GM19351 (cell line): ENCODE data around the gene PRDM11.

ENCODE experiments used
- ATAC-seq: cut with Tn5 transposase; IDR thresholded peaks from one replicate; pipeline ENCODE4 v1.9.1; 2021; ENCODE audit warnings: mild to moderate bottlenecking, moderate library complexity; ENCODE audit not compliant: unreplicated experiment

The PRDM11 gene

DNA sequence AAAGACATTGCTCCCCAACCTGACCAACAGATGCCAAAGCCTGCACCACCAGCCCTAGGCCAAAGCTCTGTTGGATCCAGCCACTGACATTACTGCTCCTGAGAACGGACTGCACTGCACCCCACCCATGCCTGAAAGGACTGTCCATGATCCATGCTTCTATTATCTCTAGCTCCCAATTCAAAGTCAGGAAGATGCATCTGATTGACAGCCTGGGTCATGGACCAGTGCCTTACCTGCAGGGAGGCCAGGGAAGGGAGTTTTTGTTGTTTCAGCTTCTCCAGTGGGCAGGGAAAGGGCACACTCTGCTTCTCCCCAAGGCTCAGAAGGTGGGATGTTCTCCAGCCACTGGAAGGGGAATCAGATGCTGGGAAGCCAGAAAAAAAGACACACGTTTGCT lies 4.8 kb upstream of the PRDM11 start:
- no peak for ATAC-seq

DNA sequence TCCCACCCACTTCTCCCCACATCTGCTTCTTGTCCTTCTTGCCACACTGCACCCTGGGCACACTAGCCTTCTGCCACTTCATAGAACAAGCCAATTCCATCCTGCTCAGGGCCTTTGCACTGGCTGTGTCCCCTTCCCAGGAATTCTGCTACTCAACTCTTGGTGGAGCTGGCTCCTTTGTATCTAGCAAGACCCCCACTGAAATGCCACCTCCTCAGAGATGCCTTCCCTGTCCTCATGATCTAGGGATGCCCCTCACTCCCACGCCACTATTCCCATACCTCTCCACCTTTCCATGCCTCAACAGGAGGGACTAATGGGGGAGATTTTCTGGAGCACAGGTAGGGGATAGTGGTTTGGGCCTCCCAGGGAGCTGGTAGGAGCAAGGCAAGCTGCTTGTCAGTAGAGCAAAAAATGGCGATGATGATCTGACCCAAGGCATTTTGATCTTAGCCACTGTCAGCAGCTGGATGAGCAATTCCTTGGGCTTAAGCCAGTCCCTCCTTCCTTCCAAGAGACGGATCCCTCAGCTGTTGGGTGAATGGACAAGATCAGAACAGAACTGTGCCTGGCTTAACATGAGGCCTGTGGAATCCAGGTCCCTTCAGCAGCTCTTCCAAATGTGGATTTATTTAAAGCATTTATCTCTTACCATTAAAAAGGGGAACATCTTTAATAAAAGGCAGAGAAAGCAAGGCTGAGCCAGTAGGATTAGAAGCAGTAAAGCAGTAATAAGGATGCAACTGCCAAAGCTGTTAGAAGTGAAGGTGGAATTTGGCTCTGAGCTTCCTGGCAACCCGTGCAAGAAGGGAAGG lies 4.0 kb upstream of the PRDM11 start:
- no peak for ATAC-seq

DNA sequence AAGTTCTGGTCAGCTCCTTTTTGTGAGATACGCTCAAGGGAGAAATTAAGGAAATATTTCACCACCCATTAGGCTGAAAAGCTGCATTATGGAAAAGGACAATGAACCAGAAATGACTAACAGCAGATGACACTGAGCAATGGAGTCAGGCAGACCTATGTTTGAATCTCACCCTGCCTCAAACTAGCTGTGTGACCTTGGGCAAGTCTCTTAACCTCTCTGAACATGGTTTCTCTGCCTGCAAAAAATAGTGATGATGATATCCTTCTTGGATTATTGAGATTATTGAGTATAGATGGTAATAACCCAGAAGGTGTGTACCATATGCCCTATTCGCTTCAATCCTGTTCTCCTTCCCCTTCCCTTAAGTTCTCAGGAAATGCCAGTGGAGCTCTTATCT lies 2.9 kb upstream of the PRDM11 start:
- ATAC-seq, result no peak

DNA sequence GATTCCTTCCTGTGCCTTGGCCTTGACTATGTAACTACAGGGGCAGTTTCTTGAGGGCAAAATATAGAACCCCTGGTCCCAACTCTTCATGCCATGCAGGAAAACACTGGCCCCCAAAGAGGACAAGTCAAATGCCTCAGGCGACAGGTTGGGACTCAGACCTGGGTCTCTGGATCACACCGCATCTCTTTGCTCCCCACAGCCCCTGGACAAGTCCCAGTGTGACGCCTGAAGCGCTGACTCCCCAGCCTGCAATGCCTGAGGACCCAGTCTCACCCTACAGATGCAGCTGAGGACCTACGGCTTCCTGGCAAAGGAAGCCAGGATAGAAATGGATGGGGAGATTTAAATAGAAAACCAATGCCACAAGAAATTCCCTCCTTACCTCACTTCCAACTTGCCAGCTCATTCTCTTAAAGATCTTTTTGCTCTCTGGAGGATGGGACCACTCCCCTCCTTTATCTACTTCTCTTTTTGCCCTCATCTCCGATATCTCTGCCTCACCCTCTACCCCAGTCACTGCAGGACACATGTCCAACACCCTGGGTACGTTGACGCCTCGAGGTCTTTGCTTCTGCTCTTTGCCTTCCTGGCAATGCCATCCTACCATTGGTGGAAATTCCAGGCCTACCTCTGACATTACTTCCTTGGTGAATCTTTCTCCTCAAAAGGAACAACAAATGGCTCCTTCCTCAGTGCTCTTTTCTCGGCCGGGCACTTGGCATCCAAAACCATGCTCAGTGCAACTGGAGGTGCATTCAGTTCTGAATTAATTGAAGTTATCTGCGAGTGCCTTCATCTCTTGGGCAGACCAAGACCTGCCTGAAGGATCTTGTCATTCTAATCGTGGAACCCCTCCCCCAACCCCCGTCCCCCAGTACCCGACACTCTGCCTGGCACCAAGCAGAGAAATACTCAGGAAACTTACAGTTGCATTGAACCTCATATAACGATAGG lies 2.0 kb upstream of the PRDM11 start:
- ATAC-seq, result no peak

DNA sequence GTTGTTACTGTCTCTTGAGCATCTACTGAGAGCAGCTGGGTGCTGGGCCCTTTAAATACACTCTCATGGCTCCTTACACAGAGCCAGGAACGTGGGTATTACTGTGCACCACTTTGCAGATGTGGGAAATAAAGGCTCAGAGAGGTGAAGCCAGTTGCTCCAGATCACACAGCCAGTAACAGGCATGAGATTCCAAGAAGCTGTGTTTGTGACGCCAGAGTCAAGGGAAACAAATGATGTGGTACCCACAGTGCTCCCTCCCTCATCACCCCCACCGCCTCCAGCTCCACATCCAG lies 1.4 kb upstream of the PRDM11 start:
- no peak for ATAC-seq

DNA sequence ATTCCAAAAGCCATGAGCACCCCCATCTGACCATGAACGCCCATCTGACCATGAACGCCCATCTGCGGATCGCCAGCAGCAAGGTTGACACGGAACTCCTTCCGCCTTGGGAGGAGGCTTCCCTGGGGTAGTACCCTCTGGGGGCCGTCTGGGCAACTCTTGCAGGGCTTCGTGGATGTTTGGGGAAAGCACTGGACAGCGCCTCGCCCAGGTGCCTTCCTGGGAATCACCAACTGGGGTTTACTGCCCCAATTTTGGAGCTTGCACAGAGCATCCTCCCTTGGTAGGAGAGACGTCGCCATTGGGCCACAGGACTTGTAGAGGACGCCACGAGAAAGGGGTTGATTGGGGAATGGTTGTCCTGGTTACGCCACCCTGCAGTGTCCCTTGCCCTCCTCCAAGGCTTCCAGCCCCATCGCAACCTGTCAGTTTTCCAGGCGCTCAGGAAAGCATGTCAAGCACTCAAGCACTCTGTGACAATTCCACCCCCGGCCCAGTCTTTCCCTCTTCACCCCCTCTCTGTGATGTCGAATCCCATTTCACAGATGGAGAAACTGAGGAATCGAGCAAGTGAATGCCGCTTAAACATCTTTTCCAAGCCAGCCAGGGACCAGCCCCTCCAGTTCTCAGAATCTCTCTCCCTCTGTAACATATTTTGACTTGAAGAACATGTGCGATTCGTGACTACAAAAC lies 914 bp upstream of the PRDM11 start:
- ATAC-seq, result no peak

DNA sequence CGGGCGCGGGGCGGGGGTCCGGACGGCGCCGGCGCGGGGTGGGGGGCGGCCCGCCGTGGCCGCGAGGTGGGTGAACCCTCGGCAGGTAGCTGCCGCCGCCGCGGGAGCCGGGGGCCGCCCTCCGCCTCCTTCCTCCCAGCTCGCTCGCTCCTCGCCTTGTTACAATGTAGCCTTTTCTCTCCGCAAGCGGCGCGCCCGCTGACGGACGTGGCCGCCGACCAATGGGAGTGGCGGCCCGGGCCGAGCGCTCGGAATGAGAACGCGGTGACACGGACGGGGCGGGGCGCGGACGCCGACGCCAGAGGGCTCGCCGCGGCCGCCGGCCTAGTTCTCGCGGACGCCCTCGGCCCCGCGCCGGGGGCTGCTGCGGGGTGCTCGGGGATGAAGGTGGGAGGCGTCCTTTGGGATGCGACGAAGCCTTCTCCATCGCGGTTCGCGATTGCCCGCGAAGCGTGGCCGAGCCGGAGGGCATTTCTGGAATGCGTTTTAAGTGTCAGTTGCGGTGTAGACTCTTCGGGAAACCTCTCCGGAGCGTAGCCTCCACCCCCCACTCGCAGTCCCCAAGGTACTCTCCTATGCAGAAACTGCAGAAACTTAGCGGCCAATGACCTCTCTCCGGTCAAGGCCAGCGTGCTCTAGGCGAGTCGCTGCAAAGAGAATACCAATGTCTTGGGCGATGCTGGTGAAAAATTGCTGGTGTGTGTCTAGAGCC lies 734 bp downstream of the PRDM11 start:
- peak; percentile 97 for ATAC-seq

DNA sequence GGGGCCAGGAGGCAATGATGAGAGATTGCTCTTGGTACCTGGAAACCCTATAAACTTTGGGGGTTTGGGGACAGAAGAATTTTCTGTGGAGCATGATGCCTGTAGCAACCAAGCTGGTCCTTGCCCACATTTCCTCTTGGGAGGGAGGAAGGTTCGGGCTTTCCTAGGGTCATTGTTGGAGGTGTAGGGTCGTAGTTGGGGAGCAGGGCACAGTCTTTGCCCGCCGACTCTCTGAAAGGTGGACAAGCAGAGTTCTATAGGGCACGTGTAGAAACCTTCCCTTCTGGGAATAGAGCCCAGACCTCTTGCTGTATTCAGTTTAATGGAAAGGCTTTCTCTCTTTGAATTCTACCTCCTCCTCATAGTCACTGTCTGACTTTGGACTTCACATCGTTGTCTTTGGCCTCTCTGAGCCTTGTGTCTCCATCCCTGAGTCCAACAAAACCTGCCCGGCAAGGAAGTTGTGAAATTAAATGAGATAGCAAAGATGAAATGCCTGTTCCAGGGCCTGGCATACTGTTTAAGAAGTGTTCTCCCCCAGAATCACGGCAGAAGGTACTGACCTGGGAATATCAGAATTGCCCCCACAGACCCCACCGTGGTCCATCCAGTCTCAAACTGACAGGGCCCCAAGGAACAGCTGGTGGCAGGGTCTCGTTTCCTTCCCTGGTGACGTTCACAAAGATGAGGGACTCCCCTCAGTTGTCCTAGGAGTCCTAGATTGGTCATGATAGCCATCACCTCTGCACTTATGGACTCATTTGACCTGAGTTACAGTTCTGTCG lies 1.6 kb downstream of the PRDM11 start:
- no peak for ATAC-seq

DNA sequence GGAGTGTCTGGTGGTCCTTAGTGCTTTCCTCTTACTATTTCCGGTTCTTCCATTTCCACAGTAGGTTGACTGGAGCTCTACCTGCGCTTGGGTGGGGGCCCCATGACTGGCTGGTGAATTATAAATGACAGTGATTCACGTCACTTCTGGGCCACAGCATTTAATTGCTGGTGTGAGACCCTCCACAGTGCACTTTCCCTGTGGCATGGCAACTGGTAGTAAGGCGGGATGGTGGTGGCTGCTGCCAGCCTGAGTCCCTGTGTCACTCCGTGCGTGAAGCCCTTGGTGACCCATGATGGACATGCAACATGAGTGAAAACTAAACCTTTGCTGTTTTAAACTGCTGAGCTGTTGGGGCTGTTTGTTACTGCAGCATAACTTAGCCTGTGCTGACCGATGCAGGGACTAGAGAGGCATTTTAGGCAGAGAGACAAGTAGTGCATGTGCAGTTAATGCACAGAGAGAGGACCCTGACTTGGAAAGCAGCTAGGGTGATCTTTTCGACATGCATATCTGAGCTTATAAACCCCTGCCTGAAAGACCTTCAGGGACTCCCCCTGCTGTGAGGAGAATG lies 3.1 kb downstream of the PRDM11 start:
- ATAC-seq, result no peak

DNA sequence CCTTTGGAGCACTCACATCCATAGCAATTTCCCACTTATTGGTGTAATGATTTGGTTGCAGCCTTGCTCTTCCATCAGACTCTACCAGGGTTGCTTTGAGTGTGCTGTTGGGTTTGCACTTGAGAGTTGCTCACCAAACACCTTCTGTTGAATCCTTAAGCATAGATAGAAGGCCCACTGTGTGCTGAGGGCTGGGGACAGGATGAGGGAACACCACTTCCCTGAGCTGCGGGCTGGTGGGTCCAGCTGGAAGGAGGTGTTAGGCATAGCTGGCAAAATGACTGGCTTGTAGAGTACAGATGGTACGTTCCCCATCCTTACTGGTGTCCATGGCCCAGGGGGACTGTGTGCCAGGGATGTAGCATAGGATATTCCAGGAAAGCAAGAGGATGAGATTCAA lies 3.9 kb downstream of the PRDM11 start:
- no peak for ATAC-seq

DNA sequence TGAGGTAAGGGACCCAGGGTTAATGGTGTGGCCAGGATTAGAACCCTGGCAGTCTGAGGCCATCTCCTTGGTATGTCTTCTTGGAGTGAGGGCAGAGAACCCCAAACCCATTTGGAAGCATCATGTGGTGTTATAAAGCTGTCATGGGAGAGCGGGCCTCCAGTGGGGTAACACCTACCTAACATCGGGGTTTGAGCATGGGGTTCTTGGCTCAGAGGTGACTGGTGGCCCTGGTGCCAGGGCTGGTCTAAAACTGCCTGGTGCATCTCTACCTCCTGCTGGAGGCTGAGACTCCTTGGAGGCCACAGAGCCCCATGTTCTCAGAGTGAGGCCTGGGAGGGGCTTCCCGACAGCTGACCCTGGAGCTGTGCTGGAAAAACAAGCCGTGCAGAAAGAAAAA lies 4.5 kb downstream of the PRDM11 start:
- no peak for ATAC-seq

DNA sequence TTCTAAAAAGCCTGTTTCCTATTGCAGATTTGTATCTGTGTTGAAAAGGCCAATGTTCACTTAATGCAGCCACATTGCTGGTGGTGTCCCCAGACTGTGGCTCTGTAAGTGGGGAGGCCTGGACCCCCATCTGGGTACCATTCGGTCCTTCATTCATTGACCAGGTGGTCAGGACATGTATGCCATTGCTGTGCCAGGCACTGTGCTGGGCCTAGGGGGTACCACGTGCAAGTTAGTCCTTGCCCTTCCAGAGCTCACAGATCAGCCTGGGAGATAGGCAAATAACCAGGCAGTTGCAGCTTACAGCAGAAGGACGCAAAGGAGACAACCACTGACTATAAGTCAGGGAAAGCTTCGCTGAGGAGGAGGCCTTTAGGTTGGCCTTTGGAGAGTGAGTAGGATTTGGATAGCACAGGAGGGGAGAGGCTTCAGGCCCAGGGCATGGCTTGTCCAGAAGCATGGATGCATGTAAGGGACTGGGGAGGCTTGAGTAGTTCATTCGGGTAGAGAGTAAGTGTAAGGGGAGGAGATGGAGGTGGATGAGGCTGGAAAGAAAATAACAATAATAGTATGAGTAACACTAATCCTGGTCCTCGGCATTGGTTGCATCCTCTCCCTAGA lies 5.0 kb downstream of the PRDM11 start:
- no peak for ATAC-seq

DNA sequence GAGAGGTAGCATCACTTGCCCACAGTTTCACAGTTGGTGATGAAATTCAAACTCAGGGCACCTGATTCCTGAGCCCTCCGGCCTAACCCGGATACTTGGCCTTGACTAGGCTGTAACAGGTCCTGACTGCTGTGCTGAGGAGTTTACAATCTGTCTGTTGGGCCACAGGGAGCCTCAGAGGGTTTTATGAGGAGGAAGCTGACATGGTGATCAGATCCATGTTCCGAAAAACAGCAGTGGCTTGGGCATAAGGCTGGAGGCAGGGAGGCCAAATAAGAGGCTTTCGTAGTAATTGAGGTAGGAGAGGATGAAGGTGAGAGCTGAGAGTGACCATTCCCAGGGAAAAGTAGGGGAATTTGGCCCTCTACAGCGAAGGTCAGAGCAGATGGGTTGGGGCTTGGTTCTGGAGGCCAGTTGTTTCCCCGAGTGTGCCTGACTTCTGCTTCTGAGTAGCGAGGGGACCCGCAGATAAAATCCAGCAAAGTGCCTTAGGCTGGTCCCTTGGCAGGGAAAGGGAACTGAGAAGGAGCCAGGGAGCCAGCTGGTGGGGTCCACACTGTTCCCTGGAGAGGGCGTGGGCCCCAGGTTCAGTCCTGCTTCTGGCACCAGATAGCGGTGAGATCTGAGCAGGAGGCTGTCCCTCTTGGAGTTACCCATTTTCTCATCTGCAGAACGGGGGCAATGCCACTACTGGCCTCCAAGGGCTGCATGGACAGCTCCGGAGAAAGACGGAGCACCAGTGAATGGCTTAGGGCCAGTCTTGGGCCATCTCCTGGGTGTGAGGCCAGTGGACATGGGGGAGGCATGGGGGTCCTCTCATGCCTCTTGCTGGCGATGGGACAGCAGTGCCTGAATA lies 6.5 kb downstream of the PRDM11 start:
- no peak for ATAC-seq

DNA sequence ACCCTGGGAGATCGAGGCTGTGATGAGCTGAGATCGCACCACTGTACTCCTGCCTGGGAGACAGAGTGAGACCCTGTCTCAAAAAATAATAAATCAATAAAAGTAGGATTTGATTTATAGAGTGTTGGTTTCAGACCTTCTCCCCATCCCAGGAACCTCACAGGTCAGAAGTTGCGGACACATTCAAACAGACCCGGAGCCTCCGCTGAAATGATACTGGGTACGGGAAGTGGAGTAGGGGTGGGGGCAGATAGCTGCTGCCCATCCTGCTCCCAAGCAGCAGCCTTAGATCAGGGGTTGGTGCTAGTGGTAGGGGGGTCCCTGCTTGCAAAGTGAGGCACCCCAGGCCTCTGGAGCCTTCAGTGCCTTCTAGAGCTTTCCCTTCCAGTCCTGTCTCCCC lies 7.8 kb downstream of the PRDM11 start:
- ATAC-seq, result no peak

DNA sequence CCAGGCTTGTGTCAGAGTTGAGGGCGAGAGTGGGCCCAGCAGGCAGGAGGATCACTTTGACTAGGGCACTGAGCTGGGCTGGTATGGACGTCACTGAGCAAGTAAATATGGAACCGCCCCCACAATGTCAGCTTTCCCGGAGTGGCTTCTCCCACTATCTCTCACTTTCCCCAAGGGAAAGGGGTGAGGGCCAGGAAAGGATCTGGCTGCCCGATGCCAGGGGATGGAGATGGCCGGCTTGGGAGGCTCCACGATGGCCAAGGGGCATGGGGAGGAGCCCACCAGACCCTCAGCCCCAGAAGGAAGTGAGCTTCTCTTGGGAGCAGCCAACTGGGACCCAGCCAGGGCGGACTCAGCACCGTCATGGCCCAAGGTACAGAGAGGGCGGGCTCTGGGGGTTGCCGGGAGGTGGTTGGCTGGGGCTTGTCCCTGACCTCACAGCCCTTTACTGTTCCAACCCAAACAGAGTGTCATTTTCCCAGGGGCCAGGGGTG lies 8.7 kb downstream of the PRDM11 start:
- ATAC-seq, result no peak

DNA sequence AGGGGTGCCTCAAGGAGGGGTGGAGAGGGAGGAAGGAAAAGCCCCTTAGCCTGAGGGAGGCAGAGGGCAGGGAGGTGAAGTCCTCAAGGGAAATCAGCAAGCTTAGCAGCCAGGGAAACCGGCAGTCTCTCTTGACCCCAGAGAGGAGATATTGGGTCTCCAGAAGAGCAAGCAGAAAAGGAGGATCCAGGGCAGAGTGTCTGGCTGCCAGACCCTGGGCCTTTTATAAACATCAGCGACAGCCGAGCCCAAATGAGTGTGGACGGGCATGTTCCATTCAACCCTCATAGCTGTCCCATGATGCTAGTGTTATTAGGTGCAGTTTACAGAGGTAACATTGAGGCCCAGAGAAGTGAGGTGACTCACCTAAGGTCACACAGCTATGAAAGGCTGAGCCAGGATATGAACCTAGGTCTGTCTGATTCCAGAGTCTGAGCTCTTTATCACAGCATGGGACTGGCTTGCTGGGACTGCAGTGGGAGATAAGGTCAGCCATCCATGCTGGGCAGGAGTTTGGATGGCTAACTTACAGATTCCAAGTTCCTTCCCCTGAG lies 9.3 kb downstream of the PRDM11 start:
- ATAC-seq, result no peak

DNA sequence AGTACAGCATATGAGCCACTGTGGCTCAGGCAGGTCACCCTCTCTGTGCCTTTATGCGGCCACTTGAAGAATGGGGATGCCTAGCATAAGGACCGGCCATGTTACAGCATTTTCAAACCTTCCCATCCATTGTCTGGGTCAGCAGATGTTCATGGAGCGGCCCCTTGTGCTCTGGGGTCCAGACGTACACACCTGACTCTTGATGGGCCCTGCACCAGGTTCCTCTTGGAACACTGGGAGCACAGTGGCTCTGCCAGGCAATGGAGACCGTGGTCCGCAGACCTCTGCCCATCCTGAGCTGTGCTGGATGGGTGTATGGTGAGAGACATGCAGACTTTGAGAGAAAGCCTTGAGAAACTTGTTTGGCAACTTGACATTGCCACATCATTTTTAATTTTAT lies 9.8 kb downstream of the PRDM11 start:
- ATAC-seq, result no peak

DNA sequence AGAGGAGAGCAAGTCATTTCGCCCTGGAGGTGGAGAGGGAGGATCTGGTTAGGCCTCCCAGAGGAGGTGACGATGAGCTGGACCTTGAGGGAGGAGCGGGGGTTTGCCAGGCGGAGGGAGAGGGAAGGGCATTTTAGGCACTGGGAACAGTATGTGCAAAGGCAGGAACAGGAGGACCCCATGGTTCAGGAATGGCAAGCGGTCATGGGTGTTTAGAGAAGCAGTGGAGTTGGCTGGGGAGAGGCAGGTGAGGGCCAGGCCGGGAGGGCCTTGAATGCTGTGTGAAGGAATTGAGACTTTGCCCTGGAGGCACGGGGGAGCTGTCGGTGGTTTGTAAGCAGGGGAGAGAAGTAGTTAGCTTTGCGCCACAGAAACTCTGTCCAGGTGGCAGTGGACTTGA lies 10.3 kb downstream of the PRDM11 start:
- ATAC-seq, result no peak
